IMR-90 (cell line): Measurements from ENCODE around the gene HOXD9. TPM values are rescaled to one million over a fixed set of nuclear protein-coding genes. Genes with fewer than 3 reads are reported as not detected.

Source experiments
- ATAC-seq: fragments of 200-7000 bp; cut with Tn5 transposase; 2 replicates; pipeline ENCODE4 v1.9.1; 2020; ENCODE audit warnings: low read depth, mild to moderate bottlenecking, moderate library complexity
- BruUV-seq: library from RNA; stranded (reverse); fragments of 400-500 nt; replicated peaks from 2 replicates; lab custom pipeline; 2021; lab: Mats Ljungman, UMichigan
- CTCF ChIA-PET: fragments of 300-600 bp; formaldehyde crosslinking; extraction: SDS; loops from one replicate; lab custom pipeline; 2021; ENCODE audit warnings: antibody characterized with exemption; lab: Yijun Ruan, JAX
- POLR2A ChIA-PET: fragments of 300-600 bp; sonication (Branson Sonifier 250); formaldehyde crosslinking; loops from one replicate; lab custom pipeline; 2022; ENCODE audit warnings: antibody characterized with exemption; ENCODE audit not compliant: unreplicated experiment; lab: Charles Lee
- DNase-seq: peaks from one replicate; pipeline ENCODE4 v3.0.0; 2013
- H2AFZ ChIP-seq: replicated peaks from 2 replicates; pipeline ENCODE3; 2013; ENCODE audit warnings: low read length, mild to moderate bottlenecking; ENCODE audit not compliant: poor library complexity
- H2AK5ac ChIP-seq: 2 replicates; pipeline ENCODE4 v1.6.1; 2013; ENCODE audit warnings: low read depth, low read length, inconsistent platforms
- H2AK9ac ChIP-seq: replicated peaks from 2 replicates; pipeline ENCODE3; 2013; ENCODE audit warnings: mild to moderate bottlenecking, low read depth, low read length, moderate library complexity; ENCODE audit not compliant: poor library complexity
- H2BK120ac ChIP-seq: 2 replicates; pipeline ENCODE4 v1.6.1; 2013; ENCODE audit warnings: low read depth, low read length, inconsistent platforms
- H2BK15ac ChIP-seq: 3 replicates; pipeline ENCODE4 v1.6.1; 2013; ENCODE audit warnings: low read depth, low read length, inconsistent platforms
- H2BK20ac ChIP-seq: 2 replicates; pipeline ENCODE4 v1.6.1; 2013; ENCODE audit warnings: low read depth, mild to moderate bottlenecking, inconsistent platforms, low read length, moderate library complexity
- H2BK5ac ChIP-seq: 2 replicates; pipeline ENCODE4 v1.6.1; 2013; ENCODE audit warnings: mild to moderate bottlenecking, low read depth, low read length, inconsistent platforms; ENCODE audit not compliant: poor library complexity, severe bottlenecking
- H3K14ac ChIP-seq: replicated peaks from 2 replicates; pipeline ENCODE4 v1.6.1; 2013; ENCODE audit warnings: low read depth, low read length, inconsistent platforms
- H3K18ac ChIP-seq: 2 replicates; pipeline ENCODE4 v1.6.1; 2013; ENCODE audit warnings: low read depth, low read length, control low read depth
- H3K23ac ChIP-seq: 2 replicates; pipeline ENCODE4 v1.6.1; 2013; ENCODE audit warnings: low read depth, low read length, inconsistent platforms
- H3K27ac ChIP-seq: 2 replicates; pipeline ENCODE4 v1.5.1; 2013; ENCODE audit warnings: mild to moderate bottlenecking, control low read depth, low read length; ENCODE audit not compliant: insufficient read depth
- H3K27me3 ChIP-seq: 2 replicates; pipeline ENCODE4 v1.6.1; 2013; ENCODE audit warnings: low read length; ENCODE audit not compliant: control insufficient read depth, insufficient read depth
- H3K36me3 ChIP-seq: 2 replicates; pipeline ENCODE4 v1.6.1; 2013; ENCODE audit warnings: low read length, mixed read lengths; ENCODE audit not compliant: control insufficient read depth, insufficient read depth
- H3K4ac ChIP-seq: 2 replicates; pipeline ENCODE4 v1.6.1; 2013; ENCODE audit warnings: low read depth, low read length, inconsistent platforms
- H3K4me1 ChIP-seq: 2 replicates; pipeline ENCODE4 v1.6.1; 2013; ENCODE audit warnings: low read length, mixed read lengths; ENCODE audit not compliant: control insufficient read depth, insufficient read depth
- H3K4me2 ChIP-seq: 2 replicates; pipeline ENCODE4 v1.6.1; 2013; ENCODE audit warnings: low read depth, mild to moderate bottlenecking, control low read depth, low read length, moderate library complexity
- H3K4me3 ChIP-seq: 2 replicates; pipeline ENCODE4 v1.5.1; 2013; ENCODE audit warnings: low read depth, mild to moderate bottlenecking, control low read depth, low read length, moderate library complexity; ENCODE audit not compliant: insufficient read depth
- H3K56ac ChIP-seq: 2 replicates; pipeline ENCODE4 v1.6.1; 2013; ENCODE audit warnings: low read length, inconsistent platforms; ENCODE audit not compliant: insufficient read depth; ENCODE audit errors: extremely low read depth
- H3K79me1 ChIP-seq, 2 experiments: 2 replicates each; pipeline ENCODE4 v1.6.1; 2013; ENCODE audit warnings: low read length in 2 of 2, inconsistent platforms in 1 of 2, low read depth in 1 of 2
- H3K9ac ChIP-seq: 2 replicates; pipeline ENCODE4 v1.6.1; 2013; ENCODE audit warnings: low read depth, low read length, control low read depth
- H3K9me1 ChIP-seq: 2 replicates; pipeline ENCODE4 v1.6.1; 2013; ENCODE audit warnings: low read length, inconsistent platforms; ENCODE audit not compliant: insufficient read depth
- H3K9me3 ChIP-seq: 2 replicates; pipeline ENCODE4 v1.6.1; 2013; ENCODE audit warnings: low read length; ENCODE audit not compliant: control insufficient read depth, insufficient read depth
- H4K20me1 ChIP-seq: 2 replicates; pipeline ENCODE4 v1.6.1; 2013; ENCODE audit warnings: low read length, inconsistent platforms; ENCODE audit not compliant: insufficient read depth
- H4K5ac ChIP-seq: 2 replicates; pipeline ENCODE4 v1.6.1; 2013; ENCODE audit warnings: mild to moderate bottlenecking, low read depth, low read length, control low read depth
- H4K8ac ChIP-seq, 2 experiments: 2 replicates each; pipeline ENCODE4 v1.6.1; 2013; ENCODE audit warnings: low read depth in 2 of 2, low read length in 2 of 2, control low read depth in 1 of 2, inconsistent platforms in 1 of 2
- H4K91ac ChIP-seq: 2 replicates; pipeline ENCODE4 v1.6.1; 2013; ENCODE audit warnings: low read depth, low read length, inconsistent platforms; ENCODE audit not compliant: insufficient read depth
- BHLHE40 ChIP-seq: fragments of 150-350 bp; IDR thresholded peaks from 2 replicates; pipeline ENCODE4 v1.6.1; 2016; ENCODE audit warnings: mild to moderate bottlenecking, low read depth, low read length
- CTCF ChIP-seq: conservative IDR thresholded peaks from 2 replicates; pipeline ENCODE4 v1.5.1; 2012; ENCODE audit warnings: mild to moderate bottlenecking, low read depth, low read length, improper control_type of control experiment
- ELK1 ChIP-seq: fragments of 150-350 bp; IDR thresholded peaks from 2 replicates; pipeline ENCODE4 v1.6.1; 2016; ENCODE audit warnings: low read depth, mild to moderate bottlenecking, low read length, moderate library complexity, borderline replicate concordance
- MAZ ChIP-seq: IDR thresholded peaks from 2 replicates; pipeline ENCODE4 v1.6.1; 2012; ENCODE audit warnings: low read depth, mild to moderate bottlenecking, low read length, improper control_type of control experiment, moderate library complexity, borderline replicate concordance
- POLR2A ChIP-seq: IDR thresholded peaks from 2 replicates; pipeline ENCODE4 v1.6.1; 2012; ENCODE audit warnings: mild to moderate bottlenecking, low read depth, low read length
- RAD21 ChIP-seq: IDR thresholded peaks from 2 replicates; pipeline ENCODE4 v1.6.1; 2012; ENCODE audit warnings: low read length, improper control_type of control experiment
- RCOR1 ChIP-seq: IDR thresholded peaks from 2 replicates; pipeline ENCODE4 v1.6.1; 2012; ENCODE audit warnings: mild to moderate bottlenecking, low read length, improper control_type of control experiment; ENCODE audit not compliant: insufficient replicate concordance
- RFX5 ChIP-seq: IDR thresholded peaks from 2 replicates; pipeline ENCODE4 v1.8.0; 2012; ENCODE audit warnings: low read depth, mild to moderate bottlenecking, low read length, moderate library complexity
- USF2 ChIP-seq: fragments of 150-350 bp; IDR thresholded peaks from 2 replicates; pipeline ENCODE4 v1.6.1; 2017; ENCODE audit warnings: mild to moderate bottlenecking, antibody characterized with exemption, low read length, low read depth
- WGBS, 2 experiments: methylation state at CpG; one replicate each; pipeline versions ENCODE4 v1.1.5 to v1.1.7; 2013; ENCODE audit warnings: missing lambda C conversion rate in 2 of 2; ENCODE audit not compliant: insufficient read length in 1 of 2; ENCODE audit errors: extremely low coverage in 2 of 2; 5-methylcytosine and 5-hydroxymethylcytosine counted together
- dilution Hi-C: fragments of 300-500 bp; cut with HindIII; formaldehyde crosslinking; loops from one replicate; pipeline ENCODE4 v1.14.3; 2018; ENCODE audit warnings: low sequenced_read_pairs; ENCODE audit not compliant: unreplicated experiment
- in situ Hi-C: fragments of 300-500 bp; cut with MboI; formaldehyde crosslinking; loops from 3 replicates; pipeline ENCODE4 v1.14.3; 2019; ENCODE audit warnings: low sequenced_read_pairs, inconsistent platforms, mixed read lengths
- intact Hi-C: fragments of 100-400 bp; cut with micrococcal nuclease; formaldehyde crosslinking; loops from 2 replicates; pipeline ENCODE4 v1.10.0; 2022
- polyA plus RNA-seq, 3 experiments: library from polyadenylated mRNA; depleted of rRNA; stranded (reverse); fragments of >200 nt; gene quantifications; 2 replicates each; pipeline ENCODE4 v1.2.3, GENCODE V29; 2012; ENCODE audit warnings: low replicate concordance in 1 of 3
- total RNA-seq: library from RNA; depleted of rRNA; stranded (reverse); fragments of >200 nt; gene quantifications from 2 replicates; pipeline ENCODE4 v1.2.3, GENCODE V29; 2012

The HOXD9 gene
- total and polyA plus RNA-seq, 2 of the 4 experiments (the other 2 are of a cell fraction): not detected

- Histone ChIP-seq H3K9ac (no peak overlapping the region), H2BK20ac (no peak overlapping the region), H3K27me3 (peaks cover 93% of the 10 kb centered on the region), H2BK15ac (no peak overlapping the region), H3K9me3 (peaks cover 17% of the 10 kb centered on the region), H4K20me1 (no peaks in the 10 kb centered on the region), H3K36me3 (no peaks in the 10 kb centered on the region), H4K8ac (no peak overlapping the region), H3K18ac (no peak overlapping the region), H3K23ac (no peak overlapping the region), H4K5ac (no peak overlapping the region), H3K4me3 (no peak overlapping the region), H2AFZ (no peak overlapping the region), H2AK5ac (no peak overlapping the region), H3K27ac (no peak overlapping the region), H3K4me1 (no peaks in the 10 kb centered on the region), H3K4me2 (no peak overlapping the region; the same call in 1 of the 2 replicates), H3K9me1 (no peaks in the 10 kb centered on the region), H2AK9ac (no peak overlapping the region), H3K79me1 (no peaks in the 10 kb centered on the region), H3K4ac (no peak overlapping the region), H2BK120ac (no peak overlapping the region), H3K56ac (no peak overlapping the region), H4K91ac (no peak overlapping the region), H3K14ac (no peak overlapping the region), H2BK5ac (no peak overlapping the region)
- no TSS peak for BruUV-seq
- DNase-seq: no peak
- TF ChIP-seq RCOR1 (no peak), RFX5 (no peak), RAD21 (no peak), POLR2A (no peak), BHLHE40 (no peak), CTCF (no peak), MAZ (no peak), ELK1 (no peak), USF2 (no peak)
- in situ Hi-C loops: no loop called here
- ChIA-PET CTCF (interaction anchor here (0.7 kb wide), 1 partner anchor 453 kb away, joined by 3 read pairs; no protein-coding TSS in a partner anchor), POLR2A (no interaction called here)
- dilution Hi-C loops: no loop called here
- WGBS, 2 experiments: no CpG with 5 or more reads among the region's 22 CpGs
- no peak for ATAC-seq
- intact Hi-C loops: no loop called here
Measured at GRCh38 chr2:176158186-176158591, 35.7 kb downstream of the HOXD9 start.
